Erythroblast (primary cell): ENCODE results near the gene RBMS1.

ENCODE experiments used
- GATA1 ChIP-seq: IDR thresholded peaks from 2 replicates; pipeline ENCODE4 v1.6.1; 2011; ENCODE audit warnings: low read depth, mild to moderate bottlenecking, control low read depth, low read length, moderate library complexity
- POLR2A ChIP-seq: IDR thresholded peaks from 2 replicates; pipeline ENCODE4 v1.6.1; 2011; ENCODE audit warnings: mild to moderate bottlenecking, low read length

DNA sequence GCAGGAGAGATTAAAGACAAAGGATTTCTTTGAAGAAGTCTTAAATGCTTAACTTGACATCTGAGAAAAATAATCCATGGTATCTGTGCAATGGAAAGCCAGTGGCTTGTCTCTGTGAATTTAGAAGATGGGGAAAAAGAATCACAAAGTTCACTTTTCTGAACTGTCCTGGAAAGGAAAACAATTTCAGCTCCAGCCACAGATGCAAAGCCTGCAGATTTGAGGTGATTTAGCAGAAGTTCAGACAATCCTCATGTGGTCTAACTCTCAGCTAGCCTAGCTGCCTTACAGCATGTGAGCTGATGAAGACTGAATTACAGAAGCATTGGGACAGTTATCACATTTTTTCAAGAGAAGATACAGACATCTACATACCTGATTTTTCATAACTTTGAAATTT, 166.8 kb downstream of the RBMS1 start:
- TF ChIP-seq POLR2A: no peak
- no peak for TF ChIP-seq GATA1
